Measurements from ENCODE around the gene UBE3C. TPM values are rescaled to one million over a fixed set of nuclear protein-coding genes. Genes with fewer than 3 reads are reported as not detected.

The UBE3C gene
- total RNA-seq, result 69.5 TPM

GRCh38 chr7:157138424-157139110 lies at the start of gene UBE3C:
TSS of gene UBE3C (plus strand) at chr7:157138926. CDS start at chr7:157139273, 347 bp downstream.
- Histone ChIP-seq H3K4me3 (peak within 1 kb of the TSS; percentile 83 to 94), H3K36me3 (peaks cover 0 to 7% of the 10 kb centered on the region in 2 donors), H3K27ac (peak within 1 kb of the TSS; percentile 88), H3K9me3 (no peaks in the 10 kb centered on the region), H3K4me1 (peaks cover 32% of the 10 kb centered on the region), H3K27me3 (no peaks in the 10 kb centered on the region)
- intact Hi-C loops (cut with DNase I), result no loop called here
- TF ChIP-seq CTCF (IDR thresholded peaks at IDR 0.05) (no peak), POLR2AphosphoS5 (IDR thresholded peaks at IDR 0.05; ENCODE audit: insufficient read depth in 1 of 2, low read depth in 1 of 2) (peak in 1 of 2 donors; percentile 62), POLR2A (IDR thresholded peaks at IDR 0.05) (peak in 1 of 2 donors; percentile 51)
- DNase-seq (ENCODE audit: extremely low spot score in 2 of 2), result no peak

GRCh38 chr7:157089100-157089610 lies 49.6 kb upstream of the UBE3C start:
- Histone ChIP-seq H3K27me3 (no peaks in the 10 kb centered on the region), H3K4me1 (no peaks in the 10 kb centered on the region), H3K36me3 (no peaks in the 10 kb centered on the region), H3K4me3 (no peak overlapping the region), H3K27ac (no peak overlapping the region), H3K9me3 (no peaks in the 10 kb centered on the region)
- intact Hi-C loops (cut with DNase I), result no loop called here
- TF ChIP-seq POLR2AphosphoS5 (IDR thresholded peaks at IDR 0.05; ENCODE audit: insufficient read depth in 1 of 2, low read depth in 1 of 2) (no peak), POLR2A (IDR thresholded peaks at IDR 0.05) (no peak), CTCF (IDR thresholded peaks at IDR 0.05) (no peak)
- DNase-seq (ENCODE audit: extremely low spot score in 2 of 2), result no peak

- DNase-seq (ENCODE audit: extremely low spot score in 2 of 2), result no peak
- Histone ChIP-seq H3K9me3 (no peaks in the 10 kb centered on the region), H3K4me3 (no peak overlapping the region), H3K27me3 (no peaks in the 10 kb centered on the region), H3K27ac (no peak overlapping the region), H3K36me3 (no peaks in the 10 kb centered on the region), H3K4me1 (no peaks in the 10 kb centered on the region)
- TF ChIP-seq POLR2A (IDR thresholded peaks at IDR 0.05) (no peak), POLR2AphosphoS5 (IDR thresholded peaks at IDR 0.05; ENCODE audit: insufficient read depth in 1 of 2, low read depth in 1 of 2) (no peak), CTCF (IDR thresholded peaks at IDR 0.05) (no peak)
- intact Hi-C loops (cut with DNase I), result no loop called here
Measured at GRCh38 chr7:157090485-157091165, 48.1 kb upstream of the UBE3C start.

GRCh38 chr7:157096286-157097055 lies 42.3 kb upstream of the UBE3C start:
- Histone ChIP-seq H3K36me3 (no peaks in the 10 kb centered on the region), H3K27me3 (no peaks in the 10 kb centered on the region), H3K4me3 (no peak overlapping the region), H3K27ac (no peak overlapping the region), H3K9me3 (no peaks in the 10 kb centered on the region), H3K4me1 (no peaks in the 10 kb centered on the region)
- TF ChIP-seq CTCF (IDR thresholded peaks at IDR 0.05), result no peak
- no peak for DNase-seq (ENCODE audit: extremely low spot score in 2 of 2)
- intact Hi-C loops (cut with DNase I), result no loop called here

All from vagina (tissue), 2 donors.